Prostate gland (tissue), 2 donors: ENCODE data around the gene SCUBE1.

ENCODE experiments used
- POLR2A ChIP-seq: fragments of 450-650 bp; IDR thresholded peaks from one replicate; pipeline ENCODE4 v1.6.1; 2016; ENCODE audit warnings: antibody characterized with exemption, mild to moderate bottlenecking
- POLR2AphosphoS5 ChIP-seq: sonication (generic); formaldehyde crosslinking; IDR thresholded peaks from one replicate; pipeline ENCODE4 v1.6.1; 2017; ENCODE audit warnings: antibody characterized with exemption
- TF ChIP-seq, protein P1 (sequence below), 4 experiments: fragments of 200-600 bp in 2 of 4; fragments of 450-650 bp in 2 of 4; sonication (generic) in 2 of 4; IDR thresholded peaks; 1 replicate in 3 of 4; 2 replicates in 1 of 4; pipeline ENCODE4 v1.5.1; 2016 to 2019; ENCODE audit warnings: antibody characterized with exemption in 4 of 4, mild to moderate bottlenecking in 2 of 4, moderate library complexity in 2 of 4

DNA sequence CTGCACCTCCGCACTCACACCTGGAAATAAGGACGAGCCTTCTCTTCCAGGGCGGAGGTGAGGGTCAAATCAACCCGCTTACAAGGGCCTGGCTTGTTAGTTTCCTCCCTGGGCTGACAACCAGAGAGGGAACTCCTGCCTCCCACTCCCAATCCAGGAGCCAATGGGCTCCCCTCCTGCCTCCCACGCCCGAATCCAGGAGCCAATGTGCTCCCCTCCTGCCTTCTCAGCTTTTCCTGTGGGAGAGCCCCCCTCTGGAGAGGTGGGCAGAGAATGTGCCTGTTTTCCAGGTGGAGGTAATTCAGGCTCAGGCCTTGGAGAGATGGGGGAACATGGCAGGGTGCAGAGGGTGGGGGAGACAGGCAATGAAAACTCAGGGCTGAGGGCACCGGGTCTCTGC is 102.6 kb downstream of the SCUBE1 start:
- TF ChIP-seq POLR2AphosphoS5: no peak
- TF ChIP-seq, protein P1, sequence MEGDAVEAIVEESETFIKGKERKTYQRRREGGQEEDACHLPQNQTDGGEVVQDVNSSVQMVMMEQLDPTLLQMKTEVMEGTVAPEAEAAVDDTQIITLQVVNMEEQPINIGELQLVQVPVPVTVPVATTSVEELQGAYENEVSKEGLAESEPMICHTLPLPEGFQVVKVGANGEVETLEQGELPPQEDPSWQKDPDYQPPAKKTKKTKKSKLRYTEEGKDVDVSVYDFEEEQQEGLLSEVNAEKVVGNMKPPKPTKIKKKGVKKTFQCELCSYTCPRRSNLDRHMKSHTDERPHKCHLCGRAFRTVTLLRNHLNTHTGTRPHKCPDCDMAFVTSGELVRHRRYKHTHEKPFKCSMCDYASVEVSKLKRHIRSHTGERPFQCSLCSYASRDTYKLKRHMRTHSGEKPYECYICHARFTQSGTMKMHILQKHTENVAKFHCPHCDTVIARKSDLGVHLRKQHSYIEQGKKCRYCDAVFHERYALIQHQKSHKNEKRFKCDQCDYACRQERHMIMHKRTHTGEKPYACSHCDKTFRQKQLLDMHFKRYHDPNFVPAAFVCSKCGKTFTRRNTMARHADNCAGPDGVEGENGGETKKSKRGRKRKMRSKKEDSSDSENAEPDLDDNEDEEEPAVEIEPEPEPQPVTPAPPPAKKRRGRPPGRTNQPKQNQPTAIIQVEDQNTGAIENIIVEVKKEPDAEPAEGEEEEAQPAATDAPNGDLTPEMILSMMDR (IDR thresholded peaks at IDR 0.05): no peak
- no peak for TF ChIP-seq POLR2A
